Duodenal mucosa (tissue), 2 donors: ENCODE measurements around the gene CDHR5.

Source experiments
- H3K27ac ChIP-seq: one replicate; pipeline ENCODE4 v1.7.0; 2013; ENCODE audit warnings: low read depth, low read length
- H3K27me3 ChIP-seq, 2 donors: one replicate each; pipeline ENCODE4 v1.7.0; 2013; ENCODE audit warnings: low read length in 2 of 2, control low read depth in 1 of 2; ENCODE audit not compliant: insufficient read depth in 2 of 2, control insufficient read depth in 1 of 2
- H3K36me3 ChIP-seq, 2 donors: one replicate each; pipeline ENCODE4 v1.7.0; 2013; ENCODE audit warnings: low read length in 2 of 2, control low read depth in 1 of 2; ENCODE audit not compliant: insufficient read depth in 2 of 2, control insufficient read depth in 1 of 2
- H3K4me1 ChIP-seq, 2 donors: one replicate each; pipeline ENCODE4 v1.7.0; 2013; ENCODE audit warnings: low read length in 2 of 2, control low read depth in 1 of 2; ENCODE audit not compliant: insufficient read depth in 2 of 2, control insufficient read depth in 1 of 2
- H3K4me3 ChIP-seq, 2 donors: one replicate each; pipeline ENCODE4 v1.7.0; 2013; ENCODE audit warnings: low read length in 2 of 2, low read depth in 1 of 2
- H3K9ac ChIP-seq, 2 donors: one replicate each; pipeline ENCODE4 v1.7.0; 2013; ENCODE audit warnings: low read length in 2 of 2, low read depth in 1 of 2
- H3K9me3 ChIP-seq, 2 donors: one replicate each; pipeline ENCODE4 v1.7.0; 2013; ENCODE audit warnings: low read length in 2 of 2, control low read depth in 1 of 2; ENCODE audit not compliant: control insufficient read depth in 1 of 2

The CDHR5 gene

DNA sequence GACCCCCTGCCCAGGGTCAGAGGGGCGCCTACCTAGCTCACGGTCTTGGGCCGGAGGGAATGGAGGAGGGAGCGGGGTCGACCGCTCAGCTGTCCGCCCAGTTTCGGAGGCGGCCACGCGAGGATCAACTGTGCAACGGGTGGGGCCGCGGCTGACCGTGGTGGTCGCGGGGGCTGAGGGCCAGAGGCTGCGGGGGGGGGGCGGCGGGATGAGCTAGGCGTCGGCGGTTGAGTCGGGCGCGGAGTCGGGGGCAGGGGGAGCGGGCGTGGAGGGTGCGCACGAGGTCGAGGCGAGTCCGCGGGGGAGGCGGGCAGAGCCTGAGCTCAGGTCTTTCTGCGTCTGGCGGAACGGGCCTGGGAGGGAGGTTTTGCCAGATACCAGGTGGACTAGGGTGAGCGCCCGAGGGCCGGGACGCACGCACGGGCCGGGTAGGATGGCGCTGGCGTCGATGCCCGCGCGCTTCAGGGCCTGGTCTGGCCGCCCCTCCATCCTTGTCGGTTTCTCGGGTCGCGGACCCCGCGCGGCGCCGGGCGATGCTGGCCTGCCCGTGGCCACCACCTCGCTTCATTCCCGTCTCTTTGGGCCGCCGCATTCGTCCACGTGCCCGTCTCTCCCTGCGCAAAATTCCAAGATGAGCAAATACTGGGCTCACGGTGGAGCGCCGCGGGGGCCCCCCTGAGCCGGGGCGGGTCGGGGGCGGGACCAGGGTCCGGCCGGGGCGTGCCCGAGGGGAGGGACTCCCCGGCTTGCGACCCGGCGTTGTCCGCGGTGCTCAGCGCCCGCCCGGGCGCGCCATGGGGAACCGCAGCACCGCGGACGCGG is 12.0 kb upstream of the CDHR5 start, which contains the start of gene DRD4:
DRD4 (plus strand) TSS at position 759 of the 822 bp plus-strand sequence; CDS start at position 795, 36 bp downstream.
- no peak within 1 kb of the TSS for H3K27ac ChIP-seq
- peaks cover 17 to 20% of the 10 kb centered on the region in 2 donors for H3K27me3 ChIP-seq
- peak within 1 kb of the TSS in 1 of 2 donors; percentile 36 for H3K4me3 ChIP-seq
- no peaks in the 10 kb centered on the region for H3K9me3 ChIP-seq
- H3K4me1 ChIP-seq: peaks cover 6 to 7% of the 10 kb centered on the region in 2 donors
- no peak within 1 kb of the TSS for H3K9ac ChIP-seq
- no peaks in the 10 kb centered on the region for H3K36me3 ChIP-seq

DNA sequence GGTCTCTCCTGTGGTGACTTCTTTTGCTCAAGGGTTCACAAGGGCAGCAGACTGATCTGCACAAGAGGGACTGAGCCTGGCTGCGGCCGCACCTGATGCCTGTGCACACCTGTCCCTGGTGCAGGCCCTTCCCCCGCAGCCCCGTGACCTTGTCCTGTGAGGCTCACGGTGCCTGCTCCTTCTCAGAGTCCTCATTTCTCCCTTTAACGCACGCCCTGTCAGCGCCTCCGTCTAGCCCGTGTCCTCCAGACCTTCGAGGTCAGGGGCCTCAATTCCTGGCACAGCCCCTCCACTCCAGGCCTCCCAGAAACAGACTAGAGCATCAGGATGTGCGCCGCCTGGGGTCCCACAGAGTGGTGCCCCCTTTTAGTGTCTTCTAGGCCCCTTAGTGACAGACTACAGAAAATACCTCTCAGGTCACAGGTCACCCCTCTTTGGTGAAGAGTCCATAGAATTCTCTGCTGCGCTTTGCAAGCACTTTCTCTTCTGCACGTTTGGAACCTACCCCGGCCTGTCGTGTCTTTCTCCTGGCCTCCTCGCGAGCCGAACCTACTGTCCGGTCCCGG is 11.3 kb upstream of the CDHR5 start:
- H3K36me3 ChIP-seq: no peaks in the 10 kb centered on the region
- H3K27ac ChIP-seq: no peak overlapping the region
- no peaks in the 10 kb centered on the region for H3K9me3 ChIP-seq
- H3K9ac ChIP-seq: no peak overlapping the region
- H3K4me1 ChIP-seq: peaks cover 6 to 7% of the 10 kb centered on the region in 2 donors
- H3K4me3 ChIP-seq: no peak overlapping the region
- H3K27me3 ChIP-seq: peaks cover 17 to 20% of the 10 kb centered on the region in 2 donors

DNA sequence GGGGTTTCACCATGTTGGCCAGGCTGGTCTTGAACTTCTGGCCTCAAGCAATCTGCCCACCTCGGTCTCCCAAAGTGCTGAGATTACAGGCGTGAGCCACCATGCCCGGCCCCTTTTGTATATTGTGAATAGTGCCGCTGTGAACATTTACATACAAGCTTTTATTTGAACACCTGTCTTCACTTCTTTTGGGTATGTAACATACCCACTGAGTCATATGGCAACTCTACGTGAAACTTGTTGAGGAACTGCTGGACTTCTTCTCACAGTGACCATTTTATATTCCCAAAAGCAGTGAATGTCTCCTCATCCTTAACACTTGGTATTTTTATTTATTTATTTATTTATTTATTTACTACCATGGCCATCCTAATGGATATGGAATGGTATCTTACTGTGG is 6.1 kb upstream of the CDHR5 start:
- no peak overlapping the region for H3K27ac ChIP-seq
- H3K27me3 ChIP-seq: no peaks in the 10 kb centered on the region
- H3K36me3 ChIP-seq: no peaks in the 10 kb centered on the region
- H3K4me3 ChIP-seq: no peak overlapping the region
- H3K4me1 ChIP-seq: peaks cover 3 to 5% of the 10 kb centered on the region in 2 donors
- no peak overlapping the region for H3K9ac ChIP-seq
- H3K9me3 ChIP-seq: no peaks in the 10 kb centered on the region

DNA sequence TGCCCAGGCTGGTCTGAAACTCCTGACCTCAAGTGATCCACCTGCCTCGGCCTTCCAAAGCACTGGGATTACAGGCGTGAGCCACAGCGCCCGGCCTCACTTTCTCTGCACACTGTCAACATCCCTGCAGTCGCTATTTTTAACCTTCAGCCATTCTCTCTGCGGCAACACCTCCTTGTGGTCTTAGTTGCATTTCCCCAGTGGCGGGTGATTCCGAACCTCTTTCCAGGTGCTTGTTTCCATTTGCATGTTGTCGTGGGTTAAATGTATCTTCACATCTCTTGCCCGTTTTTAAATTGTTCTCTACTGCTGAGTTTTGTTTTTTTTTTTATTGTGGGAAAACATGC is 4.5 kb upstream of the CDHR5 start:
- no peaks in the 10 kb centered on the region for H3K9me3 ChIP-seq
- H3K9ac ChIP-seq: no peak overlapping the region
- no peaks in the 10 kb centered on the region for H3K36me3 ChIP-seq
- H3K4me1 ChIP-seq: peaks cover 8 to 10% of the 10 kb centered on the region in 2 donors
- no peak overlapping the region for H3K27ac ChIP-seq
- no peaks in the 10 kb centered on the region for H3K27me3 ChIP-seq
- no peak overlapping the region for H3K4me3 ChIP-seq

DNA sequence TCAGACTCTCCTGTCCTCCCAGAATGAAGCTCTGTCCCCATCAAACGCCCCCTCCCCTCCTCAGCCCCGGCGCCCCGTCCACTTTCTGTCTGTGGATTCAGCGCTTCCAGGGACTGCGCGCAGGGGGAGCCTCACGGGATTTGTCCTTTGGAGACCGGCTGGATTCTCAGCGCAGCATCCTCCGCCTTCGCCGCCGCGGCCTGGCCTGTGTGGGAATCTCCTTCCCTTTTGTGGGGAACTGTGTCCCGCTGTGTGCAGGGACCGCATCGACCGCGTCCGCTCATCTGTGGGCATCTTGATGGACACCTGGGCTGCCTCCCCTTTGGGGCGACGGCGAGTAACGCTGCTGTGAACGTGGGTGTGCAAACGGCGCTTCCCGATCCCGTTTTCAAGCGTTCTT is 3.3 kb upstream of the CDHR5 start:
- Histone ChIP-seq H3K4me1 (peaks cover 10 to 12% of the 10 kb centered on the region in 2 donors), H3K9ac (no peak overlapping the region), H3K27me3 (no peaks in the 10 kb centered on the region), H3K4me3 (no peak overlapping the region), H3K27ac (no peak overlapping the region), H3K36me3 (no peaks in the 10 kb centered on the region), H3K9me3 (no peaks in the 10 kb centered on the region)

DNA sequence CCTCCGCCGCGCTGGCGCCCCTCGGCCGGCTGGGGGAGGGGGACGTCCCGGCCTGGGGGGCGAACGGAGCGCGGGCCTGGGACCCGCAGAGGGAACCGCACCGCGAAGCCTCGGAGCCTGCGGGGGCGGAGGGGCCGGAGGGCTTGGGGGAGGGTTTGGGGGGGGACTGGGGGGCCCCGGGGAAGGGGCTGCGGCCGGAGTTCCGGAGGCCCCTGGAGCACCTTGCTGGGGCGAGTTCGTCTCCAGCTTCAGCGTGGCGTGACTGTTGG is 2.5 kb upstream of the CDHR5 start:
- H3K4me3 ChIP-seq: no peak overlapping the region
- H3K9me3 ChIP-seq: no peaks in the 10 kb centered on the region
- peaks cover 10 to 12% of the 10 kb centered on the region in 2 donors for H3K4me1 ChIP-seq
- H3K27me3 ChIP-seq: no peaks in the 10 kb centered on the region
- H3K9ac ChIP-seq: no peak overlapping the region
- no peak overlapping the region for H3K27ac ChIP-seq
- no peaks in the 10 kb centered on the region for H3K36me3 ChIP-seq

DNA sequence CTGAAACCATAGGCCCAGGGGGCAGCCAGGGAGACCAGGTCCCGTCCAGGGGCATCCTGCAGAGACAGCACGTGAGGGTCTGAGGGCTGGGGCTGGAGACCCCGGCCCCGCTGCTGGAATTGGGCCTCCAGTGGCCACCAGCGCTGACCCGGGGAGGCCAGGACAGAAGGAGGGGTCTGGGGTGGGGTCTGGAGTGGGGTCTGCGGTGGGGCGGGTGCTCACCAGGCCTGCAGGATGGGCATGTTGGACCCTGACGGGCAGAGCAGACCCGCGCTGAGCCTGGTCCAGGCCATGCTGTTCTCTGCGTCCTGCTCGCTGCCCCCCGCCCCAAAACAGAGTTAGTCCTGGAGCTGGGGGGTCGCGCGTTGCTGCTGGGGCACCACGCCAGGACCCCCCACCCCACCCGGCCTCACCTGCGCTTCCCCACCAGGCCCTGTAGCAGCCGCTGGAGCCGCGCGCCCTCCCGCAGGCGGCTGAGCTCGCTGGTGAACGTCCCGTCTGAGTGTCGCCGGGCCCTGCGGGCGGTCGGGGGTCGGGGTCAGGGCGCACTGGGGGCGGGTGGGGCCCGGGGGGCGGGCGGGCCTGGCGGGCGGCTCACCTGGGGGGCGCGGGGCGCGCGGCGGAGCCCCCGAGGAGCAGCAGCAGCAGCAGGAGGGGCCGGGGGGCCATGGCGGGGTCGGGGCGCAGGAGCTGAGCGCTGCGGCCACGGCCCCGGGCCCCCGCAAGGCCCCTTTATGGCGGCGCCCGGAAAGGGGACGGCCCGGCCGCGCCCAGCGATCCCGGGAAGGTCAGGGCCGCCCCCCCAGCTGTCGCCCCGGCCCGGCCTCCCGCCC is 1.9 kb upstream of the CDHR5 start, which contains the start of gene SCT:
SCT (minus strand) TSS at position 707 of the 833 bp plus-strand sequence; CDS start at position 669, 38 bp downstream.
- Histone ChIP-seq H3K27ac (no peak within 1 kb of the TSS), H3K9me3 (no peaks in the 10 kb centered on the region), H3K4me1 (peaks cover 10 to 12% of the 10 kb centered on the region in 2 donors), H3K27me3 (no peaks in the 10 kb centered on the region), H3K9ac (no peak within 1 kb of the TSS), H3K36me3 (peaks cover 0 to under 1% of the 10 kb centered on the region in 2 donors), H3K4me3 (peak within 1 kb of the TSS; percentile 28 to 74)

DNA sequence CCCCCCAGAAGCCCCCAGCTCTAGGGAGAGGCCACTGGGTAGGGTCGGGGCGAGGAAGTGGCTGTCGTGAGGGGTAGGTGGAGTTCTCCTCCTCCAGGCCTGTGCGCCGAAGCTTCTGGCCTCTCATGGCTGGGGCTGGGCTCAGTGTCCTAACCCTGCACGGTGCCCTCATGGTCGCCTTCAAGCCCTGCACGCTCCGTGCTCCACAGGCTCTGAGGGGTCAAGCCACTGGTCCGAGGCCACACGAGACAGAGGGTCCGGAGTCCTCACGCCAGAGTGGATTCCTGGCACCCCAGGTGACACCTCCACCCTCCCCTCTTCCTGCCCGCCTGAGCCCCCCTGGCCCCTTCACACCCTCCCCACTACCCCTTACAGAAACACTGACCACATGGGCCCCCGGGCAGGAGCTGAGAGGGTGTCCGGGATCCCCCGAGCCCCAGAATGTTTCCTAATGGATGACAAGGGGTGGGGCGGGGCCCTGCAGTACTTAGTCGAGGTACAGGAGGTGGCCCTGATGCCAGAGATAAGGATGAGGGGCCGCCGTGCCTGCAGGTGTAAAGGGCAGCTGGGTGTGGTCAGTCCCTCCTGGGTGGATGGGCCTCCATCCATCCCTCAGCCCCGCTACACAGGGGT is 997 bp upstream of the CDHR5 start:
- Histone ChIP-seq H3K27me3 (no peaks in the 10 kb centered on the region), H3K9ac (peak overlapping the region; percentile 38 to 70)

DNA sequence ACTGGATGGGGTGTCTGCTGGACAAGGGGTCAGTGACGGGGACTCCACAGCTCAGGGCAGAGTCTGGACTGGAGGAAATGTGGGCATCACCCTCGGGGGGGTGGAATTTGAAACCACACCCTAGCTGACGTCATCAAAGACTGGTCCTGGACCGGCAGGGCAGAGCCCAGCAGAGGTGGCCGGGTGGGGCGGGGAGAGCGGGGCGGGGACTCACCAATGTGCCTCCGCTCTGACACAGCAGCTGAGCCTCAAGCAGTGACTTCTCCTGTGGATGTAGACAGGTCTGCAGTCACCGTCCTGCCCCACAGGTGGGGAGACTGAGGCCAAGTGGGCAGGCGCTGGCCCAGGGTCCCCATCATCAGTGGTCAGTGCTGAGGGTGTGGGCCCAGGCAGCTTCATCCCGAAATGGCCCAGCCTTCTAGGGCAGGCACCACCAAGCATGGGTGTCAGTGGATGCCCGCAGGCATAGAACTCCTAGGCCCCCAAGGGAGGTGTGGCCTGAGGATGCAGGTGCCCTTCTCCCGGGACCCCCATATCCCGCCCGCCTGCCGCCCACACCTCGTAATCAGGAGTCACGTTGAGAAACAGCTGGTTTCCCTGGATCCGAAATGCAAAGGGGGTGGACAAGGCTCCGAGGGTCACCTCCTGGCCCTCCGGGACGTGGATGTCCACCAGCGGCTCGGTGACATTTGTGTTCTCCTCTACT is 603 bp downstream of the CDHR5 start:
- H3K9me3 ChIP-seq: no peaks in the 10 kb centered on the region

More for the DNA sequence above, 997 bp upstream of the CDHR5 start:
- Histone ChIP-seq H3K36me3 (peaks cover 0 to 8% of the 10 kb centered on the region in 2 donors), H3K9me3 (no peaks in the 10 kb centered on the region), H3K4me3 (peak overlapping the region; percentile 74 to 77), H3K4me1 (peaks cover 10 to 19% of the 10 kb centered on the region in 2 donors), H3K27ac (peak overlapping the region; percentile 92)

More for the DNA sequence above, 603 bp downstream of the CDHR5 start:
- Histone ChIP-seq H3K4me3 (peak overlapping the region; percentile 74 to 77), H3K27ac (peak overlapping the region; percentile 92), H3K36me3 (peaks cover 6 to 16% of the 10 kb centered on the region in 2 donors), H3K4me1 (peaks cover 10 to 19% of the 10 kb centered on the region in 2 donors), H3K9ac (peak overlapping the region; percentile 66 to 85), H3K27me3 (no peaks in the 10 kb centered on the region)
